Measurements from ENCODE around the gene PPIL4.

- TF ChIP-seq, protein P1, sequence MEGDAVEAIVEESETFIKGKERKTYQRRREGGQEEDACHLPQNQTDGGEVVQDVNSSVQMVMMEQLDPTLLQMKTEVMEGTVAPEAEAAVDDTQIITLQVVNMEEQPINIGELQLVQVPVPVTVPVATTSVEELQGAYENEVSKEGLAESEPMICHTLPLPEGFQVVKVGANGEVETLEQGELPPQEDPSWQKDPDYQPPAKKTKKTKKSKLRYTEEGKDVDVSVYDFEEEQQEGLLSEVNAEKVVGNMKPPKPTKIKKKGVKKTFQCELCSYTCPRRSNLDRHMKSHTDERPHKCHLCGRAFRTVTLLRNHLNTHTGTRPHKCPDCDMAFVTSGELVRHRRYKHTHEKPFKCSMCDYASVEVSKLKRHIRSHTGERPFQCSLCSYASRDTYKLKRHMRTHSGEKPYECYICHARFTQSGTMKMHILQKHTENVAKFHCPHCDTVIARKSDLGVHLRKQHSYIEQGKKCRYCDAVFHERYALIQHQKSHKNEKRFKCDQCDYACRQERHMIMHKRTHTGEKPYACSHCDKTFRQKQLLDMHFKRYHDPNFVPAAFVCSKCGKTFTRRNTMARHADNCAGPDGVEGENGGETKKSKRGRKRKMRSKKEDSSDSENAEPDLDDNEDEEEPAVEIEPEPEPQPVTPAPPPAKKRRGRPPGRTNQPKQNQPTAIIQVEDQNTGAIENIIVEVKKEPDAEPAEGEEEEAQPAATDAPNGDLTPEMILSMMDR (IDR thresholded peaks at IDR 0.05; ENCODE audit: poor library complexity) = no peak
- TF ChIP-seq EZH2 (IDR thresholded peaks at IDR 0.05; ENCODE audit: borderline replicate concordance) = no peak
Measured at GRCh38 chr6:149501201-149501600, 44.6 kb downstream of the PPIL4 start.

Measured in hepatocyte (in vitro differentiated cells).